Ectodermal cell (in vitro differentiated cells): ENCODE measurements around the gene PSME4.

ENCODE experiments used
- H3K27ac ChIP-seq: 2 replicates; pipeline ENCODE4 v1.7.0; 2013; ENCODE audit warnings: mild to moderate bottlenecking, low read depth, low read length; ENCODE audit not compliant: insufficient read depth, poor library complexity, severe bottlenecking
- H3K27me3 ChIP-seq: 2 replicates; pipeline ENCODE4 v1.7.0; 2013; ENCODE audit warnings: mild to moderate bottlenecking, low read length; ENCODE audit not compliant: insufficient read depth, control insufficient read depth, poor library complexity, severe bottlenecking
- H3K36me3 ChIP-seq: one replicate; pipeline ENCODE4 v1.7.0; 2013; ENCODE audit warnings: low read length; ENCODE audit not compliant: control insufficient read depth, insufficient read depth
- H3K4me1 ChIP-seq: one replicate; pipeline ENCODE4 v1.7.0; 2013; ENCODE audit warnings: low read length; ENCODE audit not compliant: control insufficient read depth, insufficient read depth
- H3K4me3 ChIP-seq: 2 replicates; pipeline ENCODE4 v1.7.0; 2013; ENCODE audit warnings: low read depth, low read length, control low read depth; ENCODE audit not compliant: insufficient read depth
- H3K9me3 ChIP-seq: 2 replicates; pipeline ENCODE4 v1.7.0; 2013; ENCODE audit warnings: mild to moderate bottlenecking, low read length, moderate library complexity; ENCODE audit not compliant: control insufficient read depth
- WGBS, 2 experiments: methylation state at CpG; one replicate each; pipeline ENCODE4 v1.1.7; 2013; ENCODE audit warnings: missing lambda C conversion rate in 2 of 2; 5-methylcytosine and 5-hydroxymethylcytosine counted together

Gene PSME4

DNA sequence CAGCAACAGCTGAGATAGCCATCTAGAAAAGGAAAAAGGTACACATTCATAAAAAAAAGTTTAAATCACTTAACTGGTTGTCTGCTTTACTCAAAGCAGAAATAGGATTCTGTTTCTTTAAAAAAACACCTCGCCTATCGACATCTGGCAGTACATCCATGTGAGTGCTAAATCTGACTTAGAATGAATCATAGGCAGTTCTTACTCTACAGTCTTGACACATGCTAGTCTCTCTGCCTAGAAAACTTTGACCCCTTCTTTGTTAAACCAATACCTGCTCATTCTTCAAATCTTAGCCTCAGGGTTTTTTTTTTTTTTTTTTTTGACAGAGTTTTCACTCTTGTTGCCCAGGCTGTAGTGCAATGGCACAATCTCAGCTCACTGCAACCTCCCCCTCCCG lies 73.9 kb downstream of the PSME4 start:
- 92 to 96% methylated on average over 3 of the region's 3 CpGs for WGBS, 2 experiments
- Histone ChIP-seq H3K36me3 (peaks cover 52% of the 10 kb centered on the region), H3K27ac (no peak overlapping the region)

GRCh38 chr2:53886406-53887280 lies 84.2 kb downstream of the PSME4 start:
- Histone ChIP-seq H3K9me3 (no peaks in the 10 kb centered on the region), H3K36me3 (peaks cover 48% of the 10 kb centered on the region), H3K4me3 (no peak overlapping the region), H3K27ac (no peak overlapping the region), H3K4me1 (no peaks in the 10 kb centered on the region), H3K27me3 (no peaks in the 10 kb centered on the region)
- 93% methylated on average over 5 of the region's 5 CpGs for WGBS, 2 experiments

More for the DNA sequence above, 73.9 kb downstream of the PSME4 start:
- no peaks in the 10 kb centered on the region for H3K27me3 ChIP-seq
- no peak overlapping the region for H3K4me3 ChIP-seq
- no peaks in the 10 kb centered on the region for H3K9me3 ChIP-seq
- H3K4me1 ChIP-seq: no peaks in the 10 kb centered on the region

DNA sequence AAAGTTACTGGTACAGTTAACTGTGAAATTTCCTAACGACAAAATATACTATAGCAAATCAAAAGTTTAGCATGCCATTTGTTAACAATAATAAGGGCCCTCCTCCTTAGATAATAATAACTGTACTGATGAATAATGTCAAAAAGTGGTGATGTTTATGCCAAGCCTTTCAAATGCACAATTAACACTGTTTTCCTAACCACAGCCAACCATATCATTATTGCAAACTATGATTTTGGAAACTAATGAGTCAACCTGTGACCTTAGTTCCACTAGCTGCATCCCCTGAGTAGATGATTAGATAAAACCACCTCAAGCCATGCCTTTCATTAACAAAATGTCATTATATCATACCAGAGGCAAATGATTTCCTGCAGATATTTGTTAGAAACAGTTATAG lies 85.9 kb downstream of the PSME4 start:
- Histone ChIP-seq H3K27me3 (no peaks in the 10 kb centered on the region), H3K27ac (no peak overlapping the region), H3K4me1 (no peaks in the 10 kb centered on the region), H3K36me3 (peaks cover 39% of the 10 kb centered on the region), H3K9me3 (no peaks in the 10 kb centered on the region), H3K4me3 (no peak overlapping the region)
- no CpG with 5 or more reads among the region's 1 CpG for WGBS, 2 experiments

DNA sequence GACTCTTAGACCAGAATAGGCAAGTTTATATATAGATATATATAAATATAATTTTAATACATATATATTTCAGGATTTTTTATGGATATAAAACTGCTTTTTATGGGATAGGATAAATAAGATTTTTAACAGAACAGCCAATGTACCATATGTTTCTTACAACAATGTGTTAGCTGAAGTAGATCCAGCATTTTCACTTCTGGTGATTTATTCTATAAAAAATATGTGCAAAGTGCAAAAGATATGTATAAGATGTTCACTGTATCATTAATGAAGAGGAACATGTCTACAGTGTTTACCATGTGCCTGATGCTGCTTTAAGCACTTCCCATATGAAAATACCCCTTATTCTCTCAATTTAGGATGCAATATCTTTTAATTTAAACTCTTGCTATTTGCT lies 88.8 kb downstream of the PSME4 start:
- Histone ChIP-seq H3K9me3 (no peaks in the 10 kb centered on the region), H3K27ac (no peak overlapping the region), H3K4me1 (no peaks in the 10 kb centered on the region), H3K36me3 (peaks cover 25% of the 10 kb centered on the region), H3K4me3 (no peak overlapping the region), H3K27me3 (no peaks in the 10 kb centered on the region)

DNA sequence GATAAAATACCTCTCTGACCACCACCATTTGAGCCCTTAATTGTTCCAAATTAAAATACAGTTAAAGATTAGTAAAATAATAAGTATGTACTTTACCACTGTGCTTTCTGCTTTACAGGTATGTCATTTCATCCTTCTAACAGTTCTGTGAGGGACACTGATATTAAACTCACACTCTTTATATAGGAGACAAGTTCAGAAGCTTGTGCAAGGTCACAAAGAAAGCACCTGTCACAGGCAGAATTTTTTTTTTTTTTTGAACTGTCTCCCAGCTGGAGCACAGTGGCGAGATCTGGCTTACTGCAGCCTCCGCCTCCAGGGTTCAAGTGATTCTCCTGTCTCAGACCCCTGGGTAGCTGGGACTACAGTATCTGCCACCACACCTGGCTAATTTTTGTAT lies 89.4 kb downstream of the PSME4 start:
- 90 to 96% methylated on average over 2 of the region's 2 CpGs for WGBS, 2 experiments
- Histone ChIP-seq H3K36me3 (peaks cover 19% of the 10 kb centered on the region), H3K9me3 (no peaks in the 10 kb centered on the region)

DNA sequence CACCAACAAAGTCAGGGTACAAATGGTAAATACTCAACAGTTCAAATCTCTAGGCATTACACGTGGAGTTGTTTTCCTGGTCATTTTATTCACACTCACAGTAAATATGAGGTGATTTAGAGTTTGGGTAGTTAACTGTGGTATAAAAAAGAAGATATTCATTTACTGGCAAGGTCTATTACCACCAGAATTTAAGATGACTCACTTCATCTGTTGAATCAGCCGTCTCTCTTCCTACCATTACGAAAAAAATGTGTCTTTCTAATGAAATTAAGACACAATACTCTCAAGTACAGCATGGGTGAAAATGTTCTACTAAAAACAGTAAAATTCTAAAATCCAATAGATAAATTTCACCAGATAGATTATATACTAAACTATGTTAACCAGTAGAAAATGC lies 90.0 kb downstream of the PSME4 start:
- peaks cover 13% of the 10 kb centered on the region for H3K36me3 ChIP-seq
- no peaks in the 10 kb centered on the region for H3K9me3 ChIP-seq
- no peak overlapping the region for H3K4me3 ChIP-seq
- no peak overlapping the region for H3K27ac ChIP-seq
- 100% methylated on average over 1 to 3 of the region's 3 CpGs for WGBS, 2 experiments
- H3K4me1 ChIP-seq: no peaks in the 10 kb centered on the region
- H3K27me3 ChIP-seq: no peaks in the 10 kb centered on the region

More for the DNA sequence above, 89.4 kb downstream of the PSME4 start:
- no peak overlapping the region for H3K27ac ChIP-seq
- H3K27me3 ChIP-seq: no peaks in the 10 kb centered on the region
- no peaks in the 10 kb centered on the region for H3K4me1 ChIP-seq
- no peak overlapping the region for H3K4me3 ChIP-seq

- WGBS, 2 experiments: 90 to 100% methylated on average over 2 of the region's 2 CpGs
- peaks cover 17% of the 10 kb centered on the region for H3K36me3 ChIP-seq
- H3K4me3 ChIP-seq: no peak overlapping the region
- H3K27me3 ChIP-seq: no peaks in the 10 kb centered on the region
- no peaks in the 10 kb centered on the region for H3K4me1 ChIP-seq
- no peak overlapping the region for H3K27ac ChIP-seq
- no peaks in the 10 kb centered on the region for H3K9me3 ChIP-seq
These were observed 93.2 kb downstream of the PSME4 start for GRCh38 chr2:53877556-53877955.

GRCh38 chr2:53877112-53877511 lies 93.7 kb downstream of the PSME4 start:
- H3K27me3 ChIP-seq: no peaks in the 10 kb centered on the region
- H3K27ac ChIP-seq: no peak overlapping the region
- no peaks in the 10 kb centered on the region for H3K4me1 ChIP-seq
- peaks cover 17% of the 10 kb centered on the region for H3K36me3 ChIP-seq
- no peaks in the 10 kb centered on the region for H3K9me3 ChIP-seq
- no peak overlapping the region for H3K4me3 ChIP-seq
- 67% methylated on average over 1 of the region's 1 CpG; no CpG with 5 or more reads in 1 of the 2 experiments for WGBS, 2 experiments

GRCh38 chr2:53874401-53874950 lies 96.3 kb downstream of the PSME4 start:
- 92 to 94% methylated on average over 6 to 7 of the region's 7 CpGs for whole genome bisulfite sequencing, 2 experiments
- Histone ChIP-seq H3K27me3 (no peaks in the 10 kb centered on the region), H3K4me1 (no peaks in the 10 kb centered on the region), H3K9me3 (no peaks in the 10 kb centered on the region), H3K4me3 (no peak overlapping the region), H3K36me3 (peaks cover 17% of the 10 kb centered on the region), H3K27ac (no peak overlapping the region)

DNA sequence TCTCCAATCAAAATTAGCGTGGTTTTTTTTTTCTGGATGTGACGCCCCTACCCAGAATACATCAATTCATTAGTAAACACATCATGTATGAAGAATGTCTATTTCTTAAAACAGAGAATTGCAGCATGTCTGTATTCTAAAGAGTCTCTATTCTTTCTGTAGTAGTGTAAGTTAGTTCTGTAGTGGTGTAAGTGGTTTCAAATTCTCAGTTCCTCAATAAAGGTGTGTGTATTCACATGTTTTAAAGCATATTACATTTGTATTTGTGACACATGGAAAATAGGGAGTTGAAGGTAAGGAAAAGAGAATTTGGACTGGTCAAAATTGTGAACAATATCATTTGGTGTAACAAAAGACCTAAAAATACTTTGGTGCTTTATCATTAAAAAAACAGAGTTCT lies 103.0 kb downstream of the PSME4 start:
- WGBS, 2 experiments: 98 to 100% methylated on average over 1 to 2 of the region's 2 CpGs
- H3K27me3 ChIP-seq: no peaks in the 10 kb centered on the region
- peaks cover 6% of the 10 kb centered on the region for H3K36me3 ChIP-seq
- H3K27ac ChIP-seq: no peak overlapping the region
- H3K4me1 ChIP-seq: no peaks in the 10 kb centered on the region
- no peaks in the 10 kb centered on the region for H3K9me3 ChIP-seq
- no peak overlapping the region for H3K4me3 ChIP-seq
